ENCODE measurements around the gene CSNK1A1L.

The CSNK1A1L gene

DNA sequence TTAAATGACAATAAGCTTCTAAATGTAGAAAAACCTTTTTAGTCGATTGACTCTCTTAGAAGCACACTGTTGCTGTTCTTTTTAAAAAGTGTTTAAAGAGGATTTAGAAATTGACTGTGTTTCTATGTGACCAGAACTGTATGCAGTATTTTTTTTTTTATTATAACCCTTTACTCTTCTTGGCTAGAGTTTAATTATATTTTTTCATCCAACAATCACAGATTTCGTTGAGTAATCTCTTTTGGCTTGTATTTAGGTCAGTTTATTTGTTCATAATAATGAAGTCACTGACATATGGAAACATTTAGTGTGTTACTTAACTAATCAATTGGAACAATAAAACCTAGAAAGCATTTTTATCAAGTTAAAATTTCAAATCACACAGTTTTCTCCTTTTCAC, 19.9 kb downstream of the CSNK1A1L start:
- no peak overlapping the region for H3K4me3 ChIP-seq (ENCODE audit: low read depth, low read length)
- no peak for DNase-seq (ENCODE audit: low read depth)
- TF ChIP-seq, protein P1, sequence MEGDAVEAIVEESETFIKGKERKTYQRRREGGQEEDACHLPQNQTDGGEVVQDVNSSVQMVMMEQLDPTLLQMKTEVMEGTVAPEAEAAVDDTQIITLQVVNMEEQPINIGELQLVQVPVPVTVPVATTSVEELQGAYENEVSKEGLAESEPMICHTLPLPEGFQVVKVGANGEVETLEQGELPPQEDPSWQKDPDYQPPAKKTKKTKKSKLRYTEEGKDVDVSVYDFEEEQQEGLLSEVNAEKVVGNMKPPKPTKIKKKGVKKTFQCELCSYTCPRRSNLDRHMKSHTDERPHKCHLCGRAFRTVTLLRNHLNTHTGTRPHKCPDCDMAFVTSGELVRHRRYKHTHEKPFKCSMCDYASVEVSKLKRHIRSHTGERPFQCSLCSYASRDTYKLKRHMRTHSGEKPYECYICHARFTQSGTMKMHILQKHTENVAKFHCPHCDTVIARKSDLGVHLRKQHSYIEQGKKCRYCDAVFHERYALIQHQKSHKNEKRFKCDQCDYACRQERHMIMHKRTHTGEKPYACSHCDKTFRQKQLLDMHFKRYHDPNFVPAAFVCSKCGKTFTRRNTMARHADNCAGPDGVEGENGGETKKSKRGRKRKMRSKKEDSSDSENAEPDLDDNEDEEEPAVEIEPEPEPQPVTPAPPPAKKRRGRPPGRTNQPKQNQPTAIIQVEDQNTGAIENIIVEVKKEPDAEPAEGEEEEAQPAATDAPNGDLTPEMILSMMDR (IDR thresholded peaks at IDR 0.05; ENCODE audit: insufficient read depth, low read depth, low read length, missing control alignments), result no peak

DNA sequence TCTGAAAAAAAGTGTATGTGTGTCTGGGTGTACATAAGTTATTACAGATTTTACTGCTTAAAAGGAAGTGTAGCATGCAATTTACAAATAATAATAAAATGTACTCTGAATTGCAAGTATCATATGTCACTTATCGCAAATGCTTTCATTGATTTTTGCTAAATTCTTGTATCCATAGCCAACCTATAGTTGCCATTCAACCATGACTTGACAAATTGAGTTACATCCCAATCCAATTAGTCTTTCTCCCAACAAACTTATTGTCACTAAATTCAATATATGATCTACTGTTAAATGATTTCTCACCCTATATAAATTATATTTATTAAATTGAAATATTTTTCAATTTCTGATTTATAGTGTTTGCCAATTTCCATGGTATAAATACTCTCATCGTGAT, 28.6 kb downstream of the CSNK1A1L start:
- H3K4me3 ChIP-seq (ENCODE audit: low read depth, low read length), result no peak overlapping the region
- TF ChIP-seq, protein P1 (IDR thresholded peaks at IDR 0.05; ENCODE audit: insufficient read depth, low read depth, low read length, missing control alignments), result no peak
- no peak for DNase-seq (ENCODE audit: low read depth)

DNA sequence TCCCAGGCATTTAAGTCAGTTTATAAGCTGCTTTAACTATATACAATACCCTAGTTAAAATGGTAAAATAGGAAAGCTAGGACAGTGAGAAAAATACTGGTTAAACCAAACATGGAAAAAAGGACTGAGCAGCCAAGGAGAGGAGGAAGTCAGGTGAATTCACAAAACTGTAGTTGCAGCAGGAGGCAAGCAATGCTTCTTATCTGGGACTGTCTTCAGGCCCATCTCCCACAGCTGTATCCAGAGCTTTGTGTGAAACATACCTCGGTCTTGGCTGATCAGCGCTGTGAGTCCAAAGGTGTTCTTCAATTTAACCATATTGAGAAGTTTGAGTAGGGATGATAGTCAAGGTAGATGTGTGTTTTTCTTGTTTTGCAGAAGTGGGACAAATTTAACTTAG, 30.3 kb downstream of the CSNK1A1L start:
- no peak for DNase-seq (ENCODE audit: low read depth)
- no peak overlapping the region for H3K4me3 ChIP-seq (ENCODE audit: low read depth, low read length)
- TF ChIP-seq, protein P1 (IDR thresholded peaks at IDR 0.05; ENCODE audit: insufficient read depth, low read depth, low read length, missing control alignments), result no peak

DNA sequence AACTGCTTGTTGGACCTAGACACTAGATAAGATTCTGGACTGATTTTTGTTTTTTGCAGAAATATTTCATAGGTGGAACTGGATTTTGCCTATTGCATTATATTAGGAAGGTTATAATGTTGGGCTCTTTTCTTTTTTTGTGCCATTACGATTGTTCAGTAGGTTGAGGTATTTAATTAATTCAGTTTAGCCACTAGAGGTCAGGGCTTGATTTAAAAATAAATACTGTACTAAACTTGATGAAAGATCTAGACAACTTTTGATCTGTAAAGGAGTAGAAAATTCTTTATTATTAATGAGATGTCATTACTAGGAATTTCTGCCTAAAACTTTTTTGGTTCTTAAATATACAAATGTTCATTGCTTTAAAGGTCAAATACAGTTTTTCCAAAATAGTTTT, 30.8 kb downstream of the CSNK1A1L start:
- no peak for DNase-seq (ENCODE audit: low read depth)
- TF ChIP-seq, protein P1 (IDR thresholded peaks at IDR 0.05; ENCODE audit: insufficient read depth, low read depth, low read length, missing control alignments), result no peak
- H3K4me3 ChIP-seq (ENCODE audit: low read depth, low read length), result no peak overlapping the region

DNA sequence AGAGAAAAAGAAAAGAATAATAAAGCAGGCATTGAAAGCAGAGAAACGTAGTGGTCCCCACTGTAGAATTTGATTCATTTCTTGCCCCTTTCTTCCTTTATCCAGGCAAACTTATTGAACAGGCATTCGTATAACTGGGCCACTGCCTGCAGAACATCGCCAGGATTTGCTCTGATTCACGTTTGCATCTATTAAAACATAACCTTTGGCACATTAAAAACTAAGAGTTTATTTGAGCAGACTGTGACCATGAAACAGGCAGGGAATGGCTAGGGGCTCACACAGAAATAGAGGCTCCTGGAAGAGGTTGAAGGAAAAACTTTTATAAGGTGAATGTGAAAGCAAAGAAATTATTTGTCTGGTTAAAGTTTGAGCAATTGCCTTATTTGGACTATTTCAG, 33.4 kb downstream of the CSNK1A1L start:
- no peak for DNase-seq (ENCODE audit: low read depth)
- TF ChIP-seq, protein P1 (IDR thresholded peaks at IDR 0.05; ENCODE audit: insufficient read depth, low read depth, low read length, missing control alignments), result no peak
- H3K4me3 ChIP-seq (ENCODE audit: low read depth, low read length), result no peak overlapping the region

DNA sequence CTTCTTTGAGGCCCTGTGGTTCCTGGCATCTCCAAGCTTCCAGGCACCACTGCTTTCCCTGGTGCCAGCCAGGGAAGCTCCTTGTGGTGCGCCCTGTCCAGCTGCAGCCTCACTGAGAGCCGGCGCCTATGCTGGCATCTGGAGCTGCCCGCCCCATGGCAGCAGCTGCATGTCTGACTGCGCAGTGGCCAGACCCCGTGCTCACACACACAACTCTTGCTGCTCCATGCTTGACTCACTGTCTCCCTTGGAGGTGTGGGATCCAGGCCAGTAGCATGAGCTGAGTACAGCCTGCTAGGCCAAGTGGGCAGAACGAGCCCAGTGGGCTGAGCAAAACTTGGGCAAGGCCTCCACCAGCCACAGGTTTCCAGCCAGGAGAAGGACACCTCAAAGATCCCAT, 34.5 kb downstream of the CSNK1A1L start:
- TF ChIP-seq, protein P1 (IDR thresholded peaks at IDR 0.05; ENCODE audit: insufficient read depth, low read depth, low read length, missing control alignments), result no peak
- no peak overlapping the region for H3K4me3 ChIP-seq (ENCODE audit: low read depth, low read length)
- no peak for DNase-seq (ENCODE audit: low read depth)

DNA sequence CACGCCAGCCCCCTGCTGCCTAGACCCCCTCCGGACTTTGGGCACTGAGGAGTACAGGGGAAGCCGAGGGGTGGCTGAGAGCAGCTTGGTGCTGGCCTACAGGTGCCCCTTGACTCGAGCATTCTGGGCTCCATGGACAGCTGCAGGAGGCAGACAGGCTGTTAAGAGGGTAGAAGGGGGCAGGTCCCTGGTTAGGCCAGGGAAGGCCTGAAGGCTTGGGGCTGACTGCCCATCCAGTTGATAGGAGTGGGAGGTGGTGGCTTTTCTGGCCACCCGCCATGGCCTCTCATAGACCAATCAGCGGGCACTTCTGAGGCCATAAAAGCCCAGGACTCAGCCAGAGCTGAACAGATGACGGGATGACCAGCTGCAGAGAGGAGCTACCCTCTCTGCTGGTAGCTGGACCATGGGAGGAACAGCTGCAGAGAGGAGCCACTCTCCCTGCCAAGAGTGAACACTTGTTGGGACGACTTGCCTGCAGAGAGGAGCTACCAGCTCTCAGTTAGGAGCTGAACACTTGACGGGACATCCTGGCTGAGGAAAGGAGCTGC, 35.2 kb downstream of the CSNK1A1L start:
- H3K4me3 ChIP-seq (ENCODE audit: low read depth, low read length), result no peak overlapping the region
- TF ChIP-seq, protein P1 (IDR thresholded peaks at IDR 0.05; ENCODE audit: insufficient read depth, low read depth, low read length, missing control alignments), result no peak
- DNase-seq (ENCODE audit: low read depth), result no peak
